Measurements from ENCODE around the gene NLRP13.

Gene NLRP13

GRCh38 chr19:55912916-55913315, 19.2 kb downstream of the NLRP13 start:
- Histone ChIP-seq H3K4me1 (ENCODE audit: low read length) (no peaks in the 10 kb centered on the region), H3K27ac (ENCODE audit: low read length) (no peak overlapping the region), H3K4me2 (ENCODE audit: low read depth, low read length) (no peak overlapping the region), H3K79me2 (ENCODE audit: low read length) (no peaks in the 10 kb centered on the region), H3F3A (ENCODE audit: insufficient read depth, low read length) (no peaks in the 10 kb centered on the region), H3K9ac (ENCODE audit: low read length) (no peak overlapping the region), H2AFZ (ENCODE audit: low read length) (no peak overlapping the region), H3K9me2 (replicated peaks; ENCODE audit: insufficient read depth, low read length) (no peaks in the 10 kb centered on the region), H3K9me3 (replicated peaks; ENCODE audit: insufficient read depth, low read length) (no peaks in the 10 kb centered on the region), H3K36me3 (replicated peaks; ENCODE audit: insufficient read depth, low read length) (no peaks in the 10 kb centered on the region), H3K4me3 (ENCODE audit: low read length) (no peak overlapping the region), H4K20me1 (ENCODE audit: insufficient read depth, low read length) (no peaks in the 10 kb centered on the region), H3K27me3 (replicated peaks; ENCODE audit: insufficient read depth, low read length) (no peaks in the 10 kb centered on the region)
- TF ChIP-seq EZH2phosphoT487 (IDR thresholded peaks at IDR 0.05; ENCODE audit: low read length) (no peak), EZH2 (optimal IDR thresholded peaks at IDR 0.05; ENCODE audit: low read depth, low read length) (no peak)
- TF ChIP-seq, protein P1, sequence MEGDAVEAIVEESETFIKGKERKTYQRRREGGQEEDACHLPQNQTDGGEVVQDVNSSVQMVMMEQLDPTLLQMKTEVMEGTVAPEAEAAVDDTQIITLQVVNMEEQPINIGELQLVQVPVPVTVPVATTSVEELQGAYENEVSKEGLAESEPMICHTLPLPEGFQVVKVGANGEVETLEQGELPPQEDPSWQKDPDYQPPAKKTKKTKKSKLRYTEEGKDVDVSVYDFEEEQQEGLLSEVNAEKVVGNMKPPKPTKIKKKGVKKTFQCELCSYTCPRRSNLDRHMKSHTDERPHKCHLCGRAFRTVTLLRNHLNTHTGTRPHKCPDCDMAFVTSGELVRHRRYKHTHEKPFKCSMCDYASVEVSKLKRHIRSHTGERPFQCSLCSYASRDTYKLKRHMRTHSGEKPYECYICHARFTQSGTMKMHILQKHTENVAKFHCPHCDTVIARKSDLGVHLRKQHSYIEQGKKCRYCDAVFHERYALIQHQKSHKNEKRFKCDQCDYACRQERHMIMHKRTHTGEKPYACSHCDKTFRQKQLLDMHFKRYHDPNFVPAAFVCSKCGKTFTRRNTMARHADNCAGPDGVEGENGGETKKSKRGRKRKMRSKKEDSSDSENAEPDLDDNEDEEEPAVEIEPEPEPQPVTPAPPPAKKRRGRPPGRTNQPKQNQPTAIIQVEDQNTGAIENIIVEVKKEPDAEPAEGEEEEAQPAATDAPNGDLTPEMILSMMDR (IDR thresholded peaks at IDR 0.05; ENCODE audit: low read length), result no peak
- DNase-seq, result no peak

GRCh38 chr19:55909801-55910200, 22.3 kb downstream of the NLRP13 start:
- no peak overlapping the region for H3K27ac ChIP-seq (ENCODE audit: low read length)
- H3K4me2 ChIP-seq (ENCODE audit: low read depth, low read length), result no peak overlapping the region
- H3F3A ChIP-seq (ENCODE audit: insufficient read depth, low read length), result no peaks in the 10 kb centered on the region
- no peak for DNase-seq
- no peaks in the 10 kb centered on the region for H3K27me3 ChIP-seq (replicated peaks; ENCODE audit: insufficient read depth, low read length)
- no peak overlapping the region for H2AFZ ChIP-seq (ENCODE audit: low read length)
- H3K36me3 ChIP-seq (replicated peaks; ENCODE audit: insufficient read depth, low read length), result no peaks in the 10 kb centered on the region
- H3K4me3 ChIP-seq (ENCODE audit: low read length), result no peak overlapping the region
- H4K20me1 ChIP-seq (ENCODE audit: insufficient read depth, low read length), result no peaks in the 10 kb centered on the region
- no peak overlapping the region for H3K9ac ChIP-seq (ENCODE audit: low read length)
- no peaks in the 10 kb centered on the region for H3K9me2 ChIP-seq (replicated peaks; ENCODE audit: insufficient read depth, low read length)
- no peaks in the 10 kb centered on the region for H3K9me3 ChIP-seq (replicated peaks; ENCODE audit: insufficient read depth, low read length)
- H3K4me1 ChIP-seq (ENCODE audit: low read length), result no peaks in the 10 kb centered on the region
- TF ChIP-seq EZH2phosphoT487 (IDR thresholded peaks at IDR 0.05; ENCODE audit: low read length), result no peak
- TF ChIP-seq, protein P1 (IDR thresholded peaks at IDR 0.05; ENCODE audit: low read length), result no peak
- no peak for TF ChIP-seq EZH2 (optimal IDR thresholded peaks at IDR 0.05; ENCODE audit: low read depth, low read length)
- H3K79me2 ChIP-seq (ENCODE audit: low read length), result no peaks in the 10 kb centered on the region

GRCh38 chr19:55907746-55908145, 24.4 kb downstream of the NLRP13 start:
- no peak overlapping the region for H2AFZ ChIP-seq (ENCODE audit: low read length)

More at GRCh38 chr19:55907746-55908145, 24.4 kb downstream of the NLRP13 start:
- H3K27me3 ChIP-seq (replicated peaks; ENCODE audit: insufficient read depth, low read length), result no peaks in the 10 kb centered on the region
- no peaks in the 10 kb centered on the region for H3F3A ChIP-seq (ENCODE audit: insufficient read depth, low read length)
- H4K20me1 ChIP-seq (ENCODE audit: insufficient read depth, low read length), result no peaks in the 10 kb centered on the region
- no peak overlapping the region for H3K27ac ChIP-seq (ENCODE audit: low read length)
- no peak overlapping the region for H3K9ac ChIP-seq (ENCODE audit: low read length)
- no peak overlapping the region for H3K4me3 ChIP-seq (ENCODE audit: low read length)
- H3K9me3 ChIP-seq (replicated peaks; ENCODE audit: insufficient read depth, low read length), result no peaks in the 10 kb centered on the region
- TF ChIP-seq, protein P1 (IDR thresholded peaks at IDR 0.05; ENCODE audit: low read length), result no peak
- TF ChIP-seq EZH2phosphoT487 (IDR thresholded peaks at IDR 0.05; ENCODE audit: low read length), result no peak
- no peak for TF ChIP-seq EZH2 (optimal IDR thresholded peaks at IDR 0.05; ENCODE audit: low read depth, low read length)
- H3K9me2 ChIP-seq (replicated peaks; ENCODE audit: insufficient read depth, low read length), result no peaks in the 10 kb centered on the region
- no peak overlapping the region for H3K4me2 ChIP-seq (ENCODE audit: low read depth, low read length)
- H3K36me3 ChIP-seq (replicated peaks; ENCODE audit: insufficient read depth, low read length), result no peaks in the 10 kb centered on the region
- H3K79me2 ChIP-seq (ENCODE audit: low read length), result no peaks in the 10 kb centered on the region
- DNase-seq, result no peak
- H3K4me1 ChIP-seq (ENCODE audit: low read length), result no peaks in the 10 kb centered on the region

All from MM.1S (cell line).